Type B pancreatic cell (in vitro differentiated cells): ENCODE results near the gene NBDY. TPM values are rescaled to one million over a fixed set of nuclear protein-coding genes. Genes with fewer than 3 reads are reported as not detected.

ENCODE experiments used
- DNase-seq: peaks from one replicate; pipeline ENCODE4 v3.0.0; 2021; ENCODE audit warnings: mixed read lengths; ENCODE audit not compliant: unreplicated experiment; ENCODE audit errors: extremely low spot score
- H3K27ac Mint-ChIP-seq: 2 replicates; pipeline ENCODE4 v1.8.0; 2021; ENCODE audit warnings: mild to moderate bottlenecking, mixed read lengths
- H3K27me3 Mint-ChIP-seq: 2 replicates; pipeline ENCODE4 v1.8.0; 2021; ENCODE audit warnings: mixed read lengths
- H3K36me3 Mint-ChIP-seq: 2 replicates; pipeline ENCODE4 v1.8.0; 2021; ENCODE audit warnings: mixed read lengths
- H3K4me1 Mint-ChIP-seq: one replicate; pipeline ENCODE4 v1.8.0; 2021; ENCODE audit warnings: mixed read lengths; ENCODE audit not compliant: unreplicated experiment
- H3K4me3 Mint-ChIP-seq: 2 replicates; pipeline ENCODE4 v1.8.0; 2021; ENCODE audit warnings: mild to moderate bottlenecking, mixed read lengths
- H3K9me3 Mint-ChIP-seq: 2 replicates; pipeline ENCODE4 v1.8.0; 2021; ENCODE audit warnings: mixed read lengths
- total RNA-seq: library from RNA; stranded (reverse); gene quantifications from 2 replicates; pipeline ENCODE4 v1.2.1, GENCODE V29; 2021; ENCODE audit warnings: low replicate concordance
- TF ChIP-seq, protein P1 (sequence below): fragments of 200-600 bp; sonication (generic); conservative IDR thresholded peaks from 2 replicates; pipeline ENCODE4 v1.5.0; 2021; ENCODE audit warnings: antibody characterized with exemption, mild to moderate bottlenecking

Gene NBDY
- total RNA-seq, 1 donor from 2014 or later: 52.5 TPM

DNA sequence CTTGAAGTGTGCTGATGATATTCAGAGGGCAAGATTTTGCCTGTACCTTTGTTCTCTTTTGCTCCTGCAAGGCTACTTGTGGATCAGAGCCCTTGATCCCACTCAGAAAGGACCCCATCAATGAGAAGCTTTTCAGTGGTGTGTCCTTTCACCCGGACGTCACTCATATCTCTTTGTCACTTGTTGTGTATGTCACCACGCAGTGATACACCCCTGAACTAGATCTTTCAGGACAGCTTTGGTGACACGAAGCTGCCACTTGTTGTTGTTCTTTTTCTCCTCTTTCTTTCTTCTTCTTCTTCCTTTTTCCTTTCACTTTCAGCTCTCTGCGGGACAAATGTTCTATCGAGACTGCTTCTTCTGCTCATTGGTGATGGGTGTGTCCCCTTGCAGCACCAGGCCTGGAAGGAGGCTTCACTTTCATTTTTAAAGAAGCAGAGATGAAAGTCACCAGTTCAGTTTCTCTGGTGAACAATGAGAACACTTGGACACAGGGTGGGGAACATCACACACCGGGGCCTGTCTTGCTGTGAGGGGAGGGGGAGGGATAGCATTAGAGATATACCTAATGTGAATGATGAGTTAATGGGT is 83.6 kb downstream of the NBDY start:
- H3K4me3 Mint-ChIP-seq: peak overlapping the region; percentile 29
- H3K36me3 Mint-ChIP-seq: peaks cover 12% of the 10 kb centered on the region
- DNase-seq: no peak
- TF ChIP-seq, protein P1, sequence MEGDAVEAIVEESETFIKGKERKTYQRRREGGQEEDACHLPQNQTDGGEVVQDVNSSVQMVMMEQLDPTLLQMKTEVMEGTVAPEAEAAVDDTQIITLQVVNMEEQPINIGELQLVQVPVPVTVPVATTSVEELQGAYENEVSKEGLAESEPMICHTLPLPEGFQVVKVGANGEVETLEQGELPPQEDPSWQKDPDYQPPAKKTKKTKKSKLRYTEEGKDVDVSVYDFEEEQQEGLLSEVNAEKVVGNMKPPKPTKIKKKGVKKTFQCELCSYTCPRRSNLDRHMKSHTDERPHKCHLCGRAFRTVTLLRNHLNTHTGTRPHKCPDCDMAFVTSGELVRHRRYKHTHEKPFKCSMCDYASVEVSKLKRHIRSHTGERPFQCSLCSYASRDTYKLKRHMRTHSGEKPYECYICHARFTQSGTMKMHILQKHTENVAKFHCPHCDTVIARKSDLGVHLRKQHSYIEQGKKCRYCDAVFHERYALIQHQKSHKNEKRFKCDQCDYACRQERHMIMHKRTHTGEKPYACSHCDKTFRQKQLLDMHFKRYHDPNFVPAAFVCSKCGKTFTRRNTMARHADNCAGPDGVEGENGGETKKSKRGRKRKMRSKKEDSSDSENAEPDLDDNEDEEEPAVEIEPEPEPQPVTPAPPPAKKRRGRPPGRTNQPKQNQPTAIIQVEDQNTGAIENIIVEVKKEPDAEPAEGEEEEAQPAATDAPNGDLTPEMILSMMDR: no peak
- peaks cover 14% of the 10 kb centered on the region for H3K9me3 Mint-ChIP-seq
- no peaks in the 10 kb centered on the region for H3K4me1 Mint-ChIP-seq
- no peaks in the 10 kb centered on the region for H3K27me3 Mint-ChIP-seq
- peak overlapping the region; percentile 40 for H3K27ac Mint-ChIP-seq

DNA sequence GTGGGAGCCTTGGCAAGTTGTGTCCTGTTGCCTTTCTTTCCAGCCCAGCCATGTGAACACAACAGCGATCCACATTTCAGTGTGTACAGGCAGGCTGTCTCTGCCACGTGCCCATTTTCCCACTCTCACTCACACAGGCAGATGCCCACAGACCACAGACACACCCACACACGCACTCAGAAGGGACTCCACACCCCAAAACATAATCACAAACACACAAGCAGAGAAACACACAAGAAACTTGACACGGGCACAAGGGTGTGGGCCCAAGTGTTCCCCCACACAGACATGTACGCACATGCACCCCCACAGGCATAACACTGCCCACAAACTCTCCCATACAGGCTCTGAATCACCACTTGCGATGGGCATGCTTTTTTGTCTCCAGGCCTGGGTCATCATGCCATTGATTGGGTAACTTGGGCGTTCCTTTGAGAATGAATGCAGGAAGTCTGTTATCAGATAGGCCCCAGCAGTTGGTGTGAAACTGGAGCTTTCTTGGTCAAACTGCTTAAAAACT is 84.3 kb downstream of the NBDY start:
- no peak for DNase-seq
- TF ChIP-seq, protein P1: no peak

DNA sequence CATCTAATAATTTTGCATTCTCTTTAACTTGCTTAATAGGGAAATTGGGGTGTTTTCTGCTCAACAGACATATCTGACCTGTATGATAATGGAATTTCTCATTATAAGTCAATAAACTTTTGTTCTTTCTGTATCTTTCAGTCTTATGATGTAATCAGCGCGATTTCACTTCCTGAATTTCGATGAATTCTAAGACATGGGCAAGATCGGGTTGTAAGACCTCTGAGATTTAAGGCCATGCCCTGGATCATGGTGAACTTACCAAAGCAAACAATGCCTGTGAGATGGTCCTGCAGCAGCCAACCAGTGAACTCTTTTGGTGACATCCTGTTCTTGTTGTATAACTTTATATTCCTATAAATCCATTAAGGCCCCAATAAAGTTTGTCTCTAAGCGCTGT is 88.1 kb downstream of the NBDY start:
- Mint-ChIP-seq H3K9me3 (peaks cover 9% of the 10 kb centered on the region), H3K4me1 (no peaks in the 10 kb centered on the region), H3K36me3 (peaks cover 3% of the 10 kb centered on the region), H3K27me3 (no peaks in the 10 kb centered on the region), H3K27ac (no peak overlapping the region), H3K4me3 (no peak overlapping the region)
- no peak for DNase-seq
- TF ChIP-seq, protein P1: no peak

More for the DNA sequence above, 84.3 kb downstream of the NBDY start:
- H3K9me3 Mint-ChIP-seq: peaks cover 14% of the 10 kb centered on the region
- no peak overlapping the region for H3K4me3 Mint-ChIP-seq
- no peaks in the 10 kb centered on the region for H3K27me3 Mint-ChIP-seq
- H3K36me3 Mint-ChIP-seq: peaks cover 12% of the 10 kb centered on the region
- no peak overlapping the region for H3K27ac Mint-ChIP-seq
- H3K4me1 Mint-ChIP-seq: no peaks in the 10 kb centered on the region

DNA sequence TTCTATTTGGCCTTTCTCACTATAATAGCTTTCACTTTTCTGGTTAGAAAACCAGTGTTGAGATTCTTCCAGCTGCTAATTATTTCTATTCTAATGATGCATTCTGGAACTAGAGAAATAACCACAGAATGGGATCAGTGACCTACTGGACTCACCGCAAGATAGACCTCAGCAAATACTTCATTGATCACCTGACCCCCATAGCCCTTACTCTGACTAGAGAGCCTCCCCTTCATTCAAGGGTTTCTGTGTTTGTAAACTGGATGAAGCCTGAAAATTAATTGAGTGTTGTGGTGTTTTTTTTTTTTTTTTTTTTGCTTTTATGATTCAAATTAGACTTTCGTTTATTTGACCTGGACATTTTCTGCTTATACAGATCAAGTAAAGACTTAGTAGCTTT is 97.0 kb downstream of the NBDY start:
- Mint-ChIP-seq H3K4me3 (no peak overlapping the region), H3K27me3 (no peaks in the 10 kb centered on the region), H3K4me1 (no peaks in the 10 kb centered on the region), H3K27ac (no peak overlapping the region), H3K9me3 (no peaks in the 10 kb centered on the region), H3K36me3 (no peaks in the 10 kb centered on the region)
- TF ChIP-seq, protein P1: no peak
- DNase-seq: no peak

DNA sequence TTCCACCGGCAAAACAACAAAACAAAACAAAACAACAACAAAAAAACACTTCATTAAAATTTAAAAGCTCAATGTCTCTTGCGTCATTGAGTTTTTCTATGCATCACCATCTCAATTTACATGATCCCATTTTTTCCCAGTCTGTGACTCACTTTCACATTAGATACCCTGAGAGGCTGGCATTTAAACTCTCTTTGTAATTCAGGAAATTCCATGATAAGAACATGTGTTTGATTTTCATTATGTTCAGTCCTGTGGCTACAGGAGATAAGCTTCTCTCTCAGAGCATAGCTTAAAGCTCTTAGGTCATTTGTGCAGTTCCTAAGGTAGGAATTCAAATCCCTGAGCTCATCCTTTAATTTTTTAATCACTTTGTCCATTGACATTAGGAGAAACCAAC is 104.6 kb downstream of the NBDY start:
- DNase-seq: no peak
- Mint-ChIP-seq H3K4me1 (no peaks in the 10 kb centered on the region), H3K27ac (no peak overlapping the region), H3K27me3 (no peaks in the 10 kb centered on the region), H3K9me3 (no peaks in the 10 kb centered on the region), H3K36me3 (no peaks in the 10 kb centered on the region), H3K4me3 (no peak overlapping the region)
- TF ChIP-seq, protein P1: no peak

DNA sequence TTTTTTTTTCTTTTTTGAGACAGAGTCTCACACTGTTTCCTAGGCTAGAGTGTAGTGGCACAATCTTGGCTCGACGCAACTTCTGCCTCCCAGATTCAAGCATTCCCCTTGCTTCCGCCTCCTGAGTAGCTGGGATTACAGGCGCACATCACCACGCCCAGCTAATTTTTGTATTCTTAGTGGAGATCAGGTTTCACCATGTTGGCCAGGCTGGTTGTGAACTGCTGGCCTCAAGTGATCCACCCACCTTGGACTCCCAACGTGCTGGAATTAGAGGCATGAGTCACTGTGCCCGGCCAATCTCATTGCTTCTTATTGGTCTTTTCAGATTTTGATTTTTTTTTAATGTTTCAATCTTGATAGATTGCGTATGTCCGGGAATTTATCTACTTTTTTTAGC is 124.4 kb downstream of the NBDY start:
- Mint-ChIP-seq H3K27ac (no peak overlapping the region), H3K4me3 (no peak overlapping the region), H3K4me1 (no peaks in the 10 kb centered on the region), H3K36me3 (no peaks in the 10 kb centered on the region), H3K27me3 (no peaks in the 10 kb centered on the region), H3K9me3 (peaks cover 6% of the 10 kb centered on the region)
- no peak for DNase-seq
- TF ChIP-seq, protein P1: no peak
